ENCODE measurements around the gene WASHC2A.
"Not testable (repeated sequence)": the region's sequence is repeated elsewhere in the genome, so short reads cannot be mapped to it uniquely, and the experiment has no call there.

DNA sequence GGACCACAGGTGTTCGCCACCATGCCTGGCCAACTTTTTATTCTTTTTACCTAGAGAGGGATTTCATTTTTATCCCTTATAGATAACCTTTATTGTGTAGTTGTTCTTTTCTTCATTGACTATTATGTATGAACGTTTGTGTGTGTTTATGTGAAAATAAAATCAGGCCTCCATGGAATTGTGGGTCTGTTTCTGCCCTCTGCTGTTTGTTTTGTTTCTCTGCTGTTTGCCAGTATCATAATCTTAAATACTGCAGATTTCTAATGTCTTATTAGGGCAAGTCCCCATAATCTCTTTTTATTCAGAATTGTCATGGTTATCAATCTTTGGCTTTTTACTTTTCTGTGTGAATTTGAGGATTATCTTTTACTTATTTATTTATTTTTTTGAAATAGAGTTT lies 7.8 kb downstream of the WASHC2A start:
- TF ChIP-seq ZNF565 (CRISPR knock-in tag; conservative IDR thresholded peaks at IDR 0.05; ENCODE audit: low read depth); OSR1 (CRISPR knock-in tag; IDR thresholded peaks at IDR 0.05); RARB (CRISPR knock-in tag; IDR thresholded peaks at IDR 0.05); ZFP30 (CRISPR knock-in tag; IDR thresholded peaks at IDR 0.05); ZNF8 (CRISPR knock-in tag; IDR thresholded peaks at IDR 0.05); ZFP3 (CRISPR knock-in tag; IDR thresholded peaks at IDR 0.05); ZNF70 (CRISPR knock-in tag; IDR thresholded peaks at IDR 0.05); TCF4 (CRISPR knock-in tag; IDR thresholded peaks at IDR 0.05; ENCODE audit: borderline replicate concordance); GLIS3 (CRISPR knock-in tag; IDR thresholded peaks at IDR 0.05): not testable (repeated sequence)
- TF ChIP-seq, protein P1, sequence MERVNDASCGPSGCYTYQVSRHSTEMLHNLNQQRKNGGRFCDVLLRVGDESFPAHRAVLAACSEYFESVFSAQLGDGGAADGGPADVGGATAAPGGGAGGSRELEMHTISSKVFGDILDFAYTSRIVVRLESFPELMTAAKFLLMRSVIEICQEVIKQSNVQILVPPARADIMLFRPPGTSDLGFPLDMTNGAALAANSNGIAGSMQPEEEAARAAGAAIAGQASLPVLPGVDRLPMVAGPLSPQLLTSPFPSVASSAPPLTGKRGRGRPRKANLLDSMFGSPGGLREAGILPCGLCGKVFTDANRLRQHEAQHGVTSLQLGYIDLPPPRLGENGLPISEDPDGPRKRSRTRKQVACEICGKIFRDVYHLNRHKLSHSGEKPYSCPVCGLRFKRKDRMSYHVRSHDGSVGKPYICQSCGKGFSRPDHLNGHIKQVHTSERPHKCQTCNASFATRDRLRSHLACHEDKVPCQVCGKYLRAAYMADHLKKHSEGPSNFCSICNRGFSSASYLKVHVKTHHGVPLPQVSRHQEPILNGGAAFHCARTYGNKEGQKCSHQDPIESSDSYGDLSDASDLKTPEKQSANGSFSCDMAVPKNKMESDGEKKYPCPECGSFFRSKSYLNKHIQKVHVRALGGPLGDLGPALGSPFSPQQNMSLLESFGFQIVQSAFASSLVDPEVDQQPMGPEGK (CRISPR knock-in tag; IDR thresholded peaks at IDR 0.05; ENCODE audit: borderline replicate concordance), result not testable (repeated sequence)
- TF ChIP-seq, protein P2, sequence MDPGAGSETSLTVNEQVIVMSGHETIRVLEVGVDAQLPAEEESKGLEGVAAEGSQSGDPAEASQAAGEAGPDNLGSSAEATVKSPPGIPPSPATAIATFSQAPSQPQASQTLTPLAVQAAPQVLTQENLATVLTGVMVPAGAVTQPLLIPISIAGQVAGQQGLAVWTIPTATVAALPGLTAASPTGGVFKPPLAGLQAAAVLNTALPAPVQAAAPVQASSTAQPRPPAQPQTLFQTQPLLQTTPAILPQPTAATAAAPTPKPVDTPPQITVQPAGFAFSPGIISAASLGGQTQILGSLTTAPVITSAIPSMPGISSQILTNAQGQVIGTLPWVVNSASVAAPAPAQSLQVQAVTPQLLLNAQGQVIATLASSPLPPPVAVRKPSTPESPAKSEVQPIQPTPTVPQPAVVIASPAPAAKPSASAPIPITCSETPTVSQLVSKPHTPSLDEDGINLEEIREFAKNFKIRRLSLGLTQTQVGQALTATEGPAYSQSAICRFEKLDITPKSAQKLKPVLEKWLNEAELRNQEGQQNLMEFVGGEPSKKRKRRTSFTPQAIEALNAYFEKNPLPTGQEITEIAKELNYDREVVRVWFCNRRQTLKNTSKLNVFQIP (CRISPR knock-in tag; IDR thresholded peaks at IDR 0.05; ENCODE audit: borderline replicate concordance, low read depth), result not testable (repeated sequence)
- TF ChIP-seq, protein P3, sequence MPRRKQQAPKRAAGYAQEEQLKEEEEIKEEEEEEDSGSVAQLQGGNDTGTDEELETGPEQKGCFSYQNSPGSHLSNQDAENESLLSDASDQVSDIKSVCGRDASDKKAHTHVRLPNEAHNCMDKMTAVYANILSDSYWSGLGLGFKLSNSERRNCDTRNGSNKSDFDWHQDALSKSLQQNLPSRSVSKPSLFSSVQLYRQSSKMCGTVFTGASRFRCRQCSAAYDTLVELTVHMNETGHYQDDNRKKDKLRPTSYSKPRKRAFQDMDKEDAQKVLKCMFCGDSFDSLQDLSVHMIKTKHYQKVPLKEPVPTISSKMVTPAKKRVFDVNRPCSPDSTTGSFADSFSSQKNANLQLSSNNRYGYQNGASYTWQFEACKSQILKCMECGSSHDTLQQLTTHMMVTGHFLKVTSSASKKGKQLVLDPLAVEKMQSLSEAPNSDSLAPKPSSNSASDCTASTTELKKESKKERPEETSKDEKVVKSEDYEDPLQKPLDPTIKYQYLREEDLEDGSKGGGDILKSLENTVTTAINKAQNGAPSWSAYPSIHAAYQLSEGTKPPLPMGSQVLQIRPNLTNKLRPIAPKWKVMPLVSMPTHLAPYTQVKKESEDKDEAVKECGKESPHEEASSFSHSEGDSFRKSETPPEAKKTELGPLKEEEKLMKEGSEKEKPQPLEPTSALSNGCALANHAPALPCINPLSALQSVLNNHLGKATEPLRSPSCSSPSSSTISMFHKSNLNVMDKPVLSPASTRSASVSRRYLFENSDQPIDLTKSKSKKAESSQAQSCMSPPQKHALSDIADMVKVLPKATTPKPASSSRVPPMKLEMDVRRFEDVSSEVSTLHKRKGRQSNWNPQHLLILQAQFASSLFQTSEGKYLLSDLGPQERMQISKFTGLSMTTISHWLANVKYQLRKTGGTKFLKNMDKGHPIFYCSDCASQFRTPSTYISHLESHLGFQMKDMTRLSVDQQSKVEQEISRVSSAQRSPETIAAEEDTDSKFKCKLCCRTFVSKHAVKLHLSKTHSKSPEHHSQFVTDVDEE (CRISPR knock-in tag; IDR thresholded peaks at IDR 0.05), result not testable (repeated sequence)

Measured in SK-N-SH treated with all-trans-retinoic acid at 6 μM for 48 hours (cell line).